Lung (tissue), 13 donors: ENCODE measurements around the gene CAMK2D. TPM values are rescaled to one million over a fixed set of nuclear protein-coding genes. Genes with fewer than 3 reads are reported as not detected.

Experiments used
- ATAC-seq: fragments of 200-7000 bp; cut with Tn5 transposase; one replicate; pipeline ENCODE4 v1.9.1; 2020; ENCODE audit warnings: moderate number of reproducible peaks; ENCODE audit not compliant: insufficient read depth, low FRiP score
- DNase-seq, 3 donors: peaks; one replicate each; pipeline ENCODE4 v3.0.0-alpha.2; 2013 to 2017
- H3K27ac ChIP-seq, 2 donors: one replicate each; pipeline ENCODE4 v1.5.1; 2013; ENCODE audit warnings: mild to moderate bottlenecking in 2 of 2, moderate library complexity in 2 of 2, control low read depth in 1 of 2, inconsistent platforms in 1 of 2, low read depth in 1 of 2, low read length in 1 of 2
- H3K27me3 ChIP-seq, 3 donors: one replicate each; pipeline ENCODE4 v1.5.1; 2013; ENCODE audit warnings: low read length in 2 of 3; ENCODE audit not compliant: control insufficient read depth in 3 of 3, insufficient read depth in 3 of 3
- H3K36me3 ChIP-seq, 4 donors: one replicate each; pipeline ENCODE4 v1.5.1; 2013; ENCODE audit warnings: low read length in 4 of 4, mild to moderate bottlenecking in 1 of 4, moderate library complexity in 1 of 4; ENCODE audit not compliant: control insufficient read depth in 4 of 4, insufficient read depth in 4 of 4
- H3K4me1 ChIP-seq, 5 donors: one replicate each; pipeline ENCODE4 v1.5.1; 2013; ENCODE audit warnings: low read length in 5 of 5, mild to moderate bottlenecking in 2 of 5, moderate library complexity in 1 of 5; ENCODE audit not compliant: control insufficient read depth in 5 of 5, insufficient read depth in 5 of 5
- H3K4me3 ChIP-seq: one replicate; pipeline ENCODE4 v1.5.1; 2013; ENCODE audit warnings: mild to moderate bottlenecking, control low read depth, moderate library complexity
- H3K9ac ChIP-seq, 2 donors: one replicate each; pipeline ENCODE4 v1.5.1; 2013; ENCODE audit warnings: low read length in 2 of 2, control low read depth in 1 of 2; ENCODE audit not compliant: insufficient read depth in 1 of 2
- H3K9me3 ChIP-seq, 4 donors: one replicate each; pipeline ENCODE4 v1.5.1; 2013; ENCODE audit warnings: low read length in 3 of 4, mild to moderate bottlenecking in 1 of 4, moderate library complexity in 1 of 4; ENCODE audit not compliant: control insufficient read depth in 4 of 4, insufficient read depth in 3 of 4
- CTCF ChIP-seq: IDR thresholded peaks from 2 replicates; pipeline ENCODE4 v1.5.1; 2012; ENCODE audit warnings: mild to moderate bottlenecking; ENCODE audit errors: control extremely low read depth, extremely low read depth
- WGBS, 2 donors: extraction: QIAGEN DNeasy Blood & Tissue Kit; methylation state at CpG; one replicate each; pipeline ENCODE4 v1.1.7; 2013; 5-methylcytosine and 5-hydroxymethylcytosine counted together
- polyA plus RNA-seq, 2 donors: library from polyadenylated mRNA; stranded (reverse); fragments of 200-250 nt; gene quantifications; one replicate each; pipeline ENCODE4 v1.2.1, GENCODE V29; 2013
- small RNA-seq: library from RNA; depleted of rRNA; stranded (forward); fragments of <200 nt; gene quantifications from one replicate; pipeline ENCODE3, GENCODE V24; 2014; ENCODE audit warnings: low replicate concordance
- total RNA-seq, 2 donors: library from RNA; depleted of rRNA in 1 of 2; stranded (reverse); fragments of >200 nt in 1 of 2; gene quantifications; one replicate each; pipeline ENCODE4 v1.2.1, GENCODE V29; 2014 to 2021
- donor health status: control.
- donor health status: control.
- donor health status: Bipolar disorder and iron deficiency.
- donor health status: healthy.
- donor health status: DM: yes; HTN: yes; CAD: no.

Gene CAMK2D
- total and polyA plus RNA-seq, 4 donors, result 11.9 to 98.2 (median 36.6) TPM

DNA sequence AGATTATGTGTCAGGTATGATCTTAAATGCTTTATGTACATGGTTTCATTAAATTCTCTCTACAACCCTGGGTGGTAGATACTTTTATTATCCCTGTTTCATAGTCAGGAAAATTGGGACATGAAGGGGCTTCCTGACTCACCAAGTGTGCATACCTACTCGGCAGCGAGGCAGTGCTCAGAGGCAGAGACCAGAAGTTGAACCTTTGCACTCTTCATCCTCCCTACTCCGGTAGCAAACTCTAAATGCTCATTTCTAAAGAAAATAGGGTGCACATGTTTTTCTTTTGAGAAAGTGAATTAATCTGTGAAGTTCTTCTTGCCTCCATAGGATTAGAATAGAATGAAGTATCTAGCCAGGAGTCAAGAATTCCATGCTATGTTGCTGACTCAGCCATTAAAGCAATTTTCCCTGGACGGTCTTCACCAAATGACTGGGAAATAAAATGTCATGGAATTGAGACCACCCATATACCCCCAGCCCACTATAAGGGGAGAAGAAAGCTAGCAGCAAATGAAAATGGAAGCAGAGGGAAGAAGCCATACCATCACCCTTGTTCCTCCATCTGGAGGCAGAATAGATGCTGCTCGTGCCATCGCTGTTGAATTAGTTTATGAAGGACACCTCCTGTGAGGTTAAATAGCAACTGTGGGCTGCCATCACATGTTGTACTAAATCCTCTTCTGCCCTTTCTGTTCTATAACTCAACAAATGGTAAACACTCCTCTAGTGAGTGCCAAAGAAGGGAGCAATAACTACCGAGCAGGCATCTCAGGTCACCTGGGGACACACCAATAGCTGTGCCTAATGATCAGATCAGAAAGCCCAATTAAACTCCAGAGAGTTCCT lies 355.4 kb downstream of the CAMK2D start:
- 82 to 92% methylated on average over 7 of the region's 7 CpGs for WGBS, 2 donors
- no peak overlapping the region for H3K27ac ChIP-seq
- H3K27me3 ChIP-seq, result no peaks in the 10 kb centered on the region
- H3K9ac ChIP-seq, result no peak overlapping the region
- DNase-seq, result no peak
- no peaks in the 10 kb centered on the region for H3K9me3 ChIP-seq
- no peaks in the 10 kb centered on the region for H3K36me3 ChIP-seq
- H3K4me1 ChIP-seq, result peaks cover 0 to 8% (median 0%) of the 10 kb centered on the region in 5 donors
- peak; percentile 4 for ATAC-seq
- H3K4me3 ChIP-seq, result no peak overlapping the region
- no peak for TF ChIP-seq CTCF

GRCh38 chr4:113404841-113405240 lies 356.7 kb downstream of the CAMK2D start:
- no peaks in the 10 kb centered on the region for H3K36me3 ChIP-seq
- no peak overlapping the region for H3K4me3 ChIP-seq
- no peak overlapping the region for H3K9ac ChIP-seq
- H3K27ac ChIP-seq, result no peak overlapping the region
- H3K9me3 ChIP-seq, result peaks cover 0 to 2% (median 0%) of the 10 kb centered on the region in 4 donors
- H3K27me3 ChIP-seq, result no peaks in the 10 kb centered on the region
- ATAC-seq (no peak), DNase-seq (peak; percentile 53 to 84 (median 71))
- peaks cover 0 to 8% (median 0%) of the 10 kb centered on the region in 5 donors for H3K4me1 ChIP-seq
- 48 to 77% methylated on average over 2 of the region's 2 CpGs for WGBS, 2 donors
- no peak for TF ChIP-seq CTCF

- no peak for TF ChIP-seq CTCF
- 90 to 91% methylated on average over 4 of the region's 4 CpGs for WGBS, 2 donors
- ATAC-seq (no peak), DNase-seq (no peak)
- Histone ChIP-seq H3K27ac (no peak overlapping the region), H3K27me3 (no peaks in the 10 kb centered on the region), H3K4me1 (peaks cover 0 to 8% (median under 1%) of the 10 kb centered on the region in 5 donors), H3K4me3 (no peak overlapping the region), H3K9me3 (peaks cover 0 to 2% (median 0%) of the 10 kb centered on the region in 4 donors), H3K36me3 (no peaks in the 10 kb centered on the region), H3K9ac (no peak overlapping the region)
These were observed 357.4 kb downstream of the CAMK2D start for GRCh38 chr4:113404167-113404571.

Small RNA genes lying within 50 kb of the gene (small RNA-seq; reads per million reads assigned to genes)
- not detected for gene RN7SL184P
- not detected for gene RNU1-138P

Other genes with a start within 250 kb of the CAMK2D start
- 10 to 100 TPM in 1 of 2 donors, 1 to 10 TPM in 1; 8.0 to 20.6 TPM for gene ARSJ, start 217.9 kb upstream of the CAMK2D start, total RNA-seq
- 1 to 10 TPM; 2.3 to 5.1 TPM for gene ARSJ, start 217.9 kb upstream of the CAMK2D start, polyA plus RNA-seq